Subcutaneous abdominal adipose tissue (tissue), 5 donors: ENCODE results near the gene DSP.

ENCODE experiments used
- H3K27ac ChIP-seq: one replicate; pipeline ENCODE4 v1.7.0; 2013; ENCODE audit warnings: low read depth, mild to moderate bottlenecking, inconsistent platforms, low read length, moderate library complexity
- H3K27me3 ChIP-seq, 5 donors: one replicate each; pipeline ENCODE4 v1.7.0; 2013; ENCODE audit warnings: low read length in 5 of 5, inconsistent platforms in 1 of 5; ENCODE audit not compliant: control insufficient read depth in 5 of 5, insufficient read depth in 4 of 5
- H3K36me3 ChIP-seq, 5 donors: one replicate each; pipeline ENCODE4 v1.7.0; 2013; ENCODE audit warnings: low read length in 5 of 5; ENCODE audit not compliant: control insufficient read depth in 5 of 5, insufficient read depth in 5 of 5
- H3K4me1 ChIP-seq, 5 donors: one replicate each; pipeline ENCODE4 v1.7.0; 2013; ENCODE audit warnings: low read length in 5 of 5, mild to moderate bottlenecking in 3 of 5, moderate library complexity in 1 of 5; ENCODE audit not compliant: control insufficient read depth in 5 of 5, insufficient read depth in 5 of 5
- H3K4me3 ChIP-seq, 5 donors: one replicate each; pipeline ENCODE4 v1.7.0; 2013; ENCODE audit warnings: low read length in 5 of 5, low read depth in 1 of 5
- H3K9ac ChIP-seq, 5 donors: one replicate each; pipeline ENCODE4 v1.7.0; 2013; ENCODE audit warnings: low read length in 5 of 5, mild to moderate bottlenecking in 4 of 5, moderate library complexity in 3 of 5
- H3K9me3 ChIP-seq, 5 donors: one replicate each; pipeline ENCODE4 v1.7.0; 2013; ENCODE audit warnings: low read length in 5 of 5; ENCODE audit not compliant: control insufficient read depth in 5 of 5
- donor health status: healthy.
- donor health status: healthy.
- donor health status: healthy.
- donor health status: healthy.
- donor health status: healthy.

Gene DSP

GRCh38 chr6:7633361-7633760, 91.9 kb downstream of the DSP start:
- no peak overlapping the region for H3K9ac ChIP-seq
- H3K9me3 ChIP-seq: no peaks in the 10 kb centered on the region
- no peak overlapping the region for H3K4me3 ChIP-seq
- H3K27ac ChIP-seq: no peak overlapping the region
- no peaks in the 10 kb centered on the region for H3K4me1 ChIP-seq
- H3K27me3 ChIP-seq: peaks cover 0 to 6% (median 0%) of the 10 kb centered on the region in 5 donors
- no peaks in the 10 kb centered on the region for H3K36me3 ChIP-seq

- Histone ChIP-seq H3K4me3 (no peak overlapping the region), H3K36me3 (no peaks in the 10 kb centered on the region), H3K9ac (no peak overlapping the region), H3K4me1 (no peaks in the 10 kb centered on the region), H3K27ac (no peak overlapping the region), H3K9me3 (no peaks in the 10 kb centered on the region), H3K27me3 (peaks cover 0 to 3% (median 0%) of the 10 kb centered on the region in 5 donors)
Measured at GRCh38 chr6:7636151-7636550, 94.7 kb downstream of the DSP start.
